Measurements from ENCODE around the gene FAM89B.

- TF ChIP-seq, protein P1, sequence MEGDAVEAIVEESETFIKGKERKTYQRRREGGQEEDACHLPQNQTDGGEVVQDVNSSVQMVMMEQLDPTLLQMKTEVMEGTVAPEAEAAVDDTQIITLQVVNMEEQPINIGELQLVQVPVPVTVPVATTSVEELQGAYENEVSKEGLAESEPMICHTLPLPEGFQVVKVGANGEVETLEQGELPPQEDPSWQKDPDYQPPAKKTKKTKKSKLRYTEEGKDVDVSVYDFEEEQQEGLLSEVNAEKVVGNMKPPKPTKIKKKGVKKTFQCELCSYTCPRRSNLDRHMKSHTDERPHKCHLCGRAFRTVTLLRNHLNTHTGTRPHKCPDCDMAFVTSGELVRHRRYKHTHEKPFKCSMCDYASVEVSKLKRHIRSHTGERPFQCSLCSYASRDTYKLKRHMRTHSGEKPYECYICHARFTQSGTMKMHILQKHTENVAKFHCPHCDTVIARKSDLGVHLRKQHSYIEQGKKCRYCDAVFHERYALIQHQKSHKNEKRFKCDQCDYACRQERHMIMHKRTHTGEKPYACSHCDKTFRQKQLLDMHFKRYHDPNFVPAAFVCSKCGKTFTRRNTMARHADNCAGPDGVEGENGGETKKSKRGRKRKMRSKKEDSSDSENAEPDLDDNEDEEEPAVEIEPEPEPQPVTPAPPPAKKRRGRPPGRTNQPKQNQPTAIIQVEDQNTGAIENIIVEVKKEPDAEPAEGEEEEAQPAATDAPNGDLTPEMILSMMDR (IDR thresholded peaks at IDR 0.05; ENCODE audit: insufficient read depth, low read length, poor library complexity, severe bottlenecking), result no peak
- no peak for TF ChIP-seq EZH2phosphoT487 (conservative IDR thresholded peaks at IDR 0.05; ENCODE audit: low read length)
Observed at GRCh38 chr11:65590240-65590738, 18.0 kb downstream of the FAM89B start.

Data from SU-DHL-6 (cell line).